SK-MEL-5 (cell line): ENCODE results near the gene MOSMO. TPM values are rescaled to one million over a fixed set of nuclear protein-coding genes. Genes with fewer than 3 reads are reported as not detected.
"Not testable (repeated sequence)": the region's sequence is repeated elsewhere in the genome, so short reads cannot be mapped to it uniquely, and the experiment has no call there.

Experiments
- DNase-seq: peaks from one replicate; pipeline ENCODE4 v3.0.0-alpha.2; 2016; ENCODE audit warnings: low read depth, low spot score
- in situ Hi-C: cut with HindIII; loops from 2 replicates; pipeline ENCODE4 v1.10.0; 2016; ENCODE audit warnings: low sequenced_read_pairs, high pct_unique_total_duplicates, low pct_unique_long_range_greater_than_20kb
- total RNA-seq: library from RNA; depleted of rRNA; stranded (reverse); fragments of >200 nt; shearing (Covaris generic); gene quantifications from 2 replicates; pipeline ENCODE4 v1.2.3, GENCODE V29; 2014; rRNA removed

The MOSMO gene
- total RNA-seq, 1 experiment from 2014 or later = 16.4 TPM

DNA sequence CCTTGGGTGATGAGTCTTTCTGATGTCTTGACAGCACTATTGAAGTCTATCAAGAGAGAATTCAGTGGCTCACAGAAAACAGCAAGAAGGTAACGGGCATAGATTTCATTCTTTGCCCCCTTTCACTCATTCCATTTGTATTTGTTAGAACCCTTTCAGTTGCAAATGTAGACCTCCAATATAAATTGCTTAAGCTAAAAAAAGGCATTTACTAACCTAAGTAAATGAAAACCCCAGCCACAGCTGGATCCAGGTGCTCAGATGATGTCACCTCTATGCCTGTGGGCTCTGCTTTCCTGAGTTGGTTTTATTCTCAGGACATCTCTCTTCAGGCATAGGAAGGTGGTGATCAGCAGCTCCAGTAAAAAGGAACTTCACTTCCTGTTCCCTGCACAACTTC is 95.5 kb downstream of the MOSMO start:
- no peak for DNase-seq
- in situ Hi-C loops = no loop called here

DNA sequence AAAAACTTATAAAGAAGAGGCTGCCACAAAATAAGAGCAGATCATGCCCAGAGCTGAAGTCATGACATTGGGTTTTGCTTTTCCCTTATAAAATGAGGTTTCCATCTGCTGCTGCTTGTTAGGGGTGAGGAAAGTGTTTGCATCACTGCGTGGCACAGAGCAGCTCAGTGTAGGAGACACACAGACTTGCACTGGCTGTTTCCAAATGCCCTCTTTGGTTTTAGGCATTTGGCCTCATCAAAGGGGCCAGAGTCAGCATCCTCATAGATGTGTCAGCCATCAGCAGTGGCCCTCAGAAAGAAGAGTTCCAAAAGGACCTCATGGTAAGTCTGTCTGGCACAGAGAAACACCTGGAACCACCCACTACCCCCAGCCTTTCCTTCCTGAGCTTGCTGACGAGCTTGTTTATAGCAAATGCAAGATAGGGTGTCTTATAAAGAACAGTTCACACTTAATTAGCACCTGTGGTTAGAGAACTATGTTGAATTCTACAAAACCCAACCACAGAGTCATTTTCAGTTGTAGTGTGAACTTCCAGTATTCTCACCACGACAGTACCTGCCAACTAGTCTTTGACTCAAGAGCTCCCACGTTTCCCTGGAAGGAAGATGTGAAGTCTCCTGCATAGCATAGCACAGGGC is 101.5 kb downstream of the MOSMO start:
- in situ Hi-C loops = no loop called here

GRCh38 chr16:22111629-22112028 is 103.7 kb downstream of the MOSMO start:
- DNase-seq, in situ Hi-C loops: not testable (repeated sequence)

More for the DNA sequence above, 101.5 kb downstream of the MOSMO start:
- DNase-seq = no peak

- DNase-seq = no peak
- in situ Hi-C loops = no loop called here
These were observed 108.3 kb downstream of the MOSMO start for GRCh38 chr16:22116095-22116700.

- no peak for DNase-seq
- in situ Hi-C loops = no loop called here
These were observed 109.7 kb downstream of the MOSMO start for GRCh38 chr16:22117609-22118008.

- in situ Hi-C loops = no loop called here
- no peak for DNase-seq
These were observed 112.5 kb downstream of the MOSMO start for GRCh38 chr16:22120440-22120839.

DNA sequence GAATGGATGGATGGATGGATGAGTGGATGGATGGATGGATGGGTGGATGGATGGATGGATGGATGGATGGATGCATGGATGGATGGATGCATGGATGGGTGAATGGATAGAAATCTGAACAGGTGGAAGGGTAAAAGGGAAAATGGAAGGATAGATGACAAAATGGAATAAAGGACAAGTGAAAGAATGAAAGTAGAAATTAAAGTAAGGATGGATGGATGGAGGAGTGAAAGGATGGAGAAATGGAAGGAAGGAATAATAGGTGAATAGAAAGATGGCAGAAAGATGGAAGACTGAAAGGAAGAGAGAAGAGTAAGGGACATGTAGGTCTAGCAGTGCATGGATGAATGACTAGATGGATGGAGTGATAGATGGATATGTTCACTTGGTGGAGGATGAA is 114.3 kb downstream of the MOSMO start:
- no peak for DNase-seq
- in situ Hi-C loops = no loop called here

DNA sequence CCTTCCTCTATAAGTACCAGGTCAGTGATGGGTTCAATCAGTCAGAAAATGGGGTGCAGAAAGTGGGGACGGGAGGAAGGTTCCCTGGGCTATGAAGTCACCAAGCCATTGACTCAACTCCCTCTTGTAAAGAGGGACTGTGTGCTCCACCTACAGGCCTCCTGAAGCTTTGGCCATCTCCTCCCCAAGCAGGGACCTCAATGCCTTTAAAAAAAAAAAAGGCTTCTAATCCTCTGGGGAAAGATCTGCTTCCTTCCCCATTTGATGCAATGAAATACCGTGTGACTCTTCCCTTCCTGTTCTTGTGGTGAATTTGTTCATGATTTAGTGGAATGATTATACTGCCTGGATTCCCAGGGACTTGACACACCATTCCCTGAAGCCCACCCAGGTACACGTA is 115.2 kb downstream of the MOSMO start:
- in situ Hi-C loops = no loop called here
- DNase-seq = peak; percentile 44

- in situ Hi-C loops = no loop called here
- peak; percentile 21 for DNase-seq
These were observed 116.0 kb downstream of the MOSMO start for GRCh38 chr16:22123759-22124490.

DNA sequence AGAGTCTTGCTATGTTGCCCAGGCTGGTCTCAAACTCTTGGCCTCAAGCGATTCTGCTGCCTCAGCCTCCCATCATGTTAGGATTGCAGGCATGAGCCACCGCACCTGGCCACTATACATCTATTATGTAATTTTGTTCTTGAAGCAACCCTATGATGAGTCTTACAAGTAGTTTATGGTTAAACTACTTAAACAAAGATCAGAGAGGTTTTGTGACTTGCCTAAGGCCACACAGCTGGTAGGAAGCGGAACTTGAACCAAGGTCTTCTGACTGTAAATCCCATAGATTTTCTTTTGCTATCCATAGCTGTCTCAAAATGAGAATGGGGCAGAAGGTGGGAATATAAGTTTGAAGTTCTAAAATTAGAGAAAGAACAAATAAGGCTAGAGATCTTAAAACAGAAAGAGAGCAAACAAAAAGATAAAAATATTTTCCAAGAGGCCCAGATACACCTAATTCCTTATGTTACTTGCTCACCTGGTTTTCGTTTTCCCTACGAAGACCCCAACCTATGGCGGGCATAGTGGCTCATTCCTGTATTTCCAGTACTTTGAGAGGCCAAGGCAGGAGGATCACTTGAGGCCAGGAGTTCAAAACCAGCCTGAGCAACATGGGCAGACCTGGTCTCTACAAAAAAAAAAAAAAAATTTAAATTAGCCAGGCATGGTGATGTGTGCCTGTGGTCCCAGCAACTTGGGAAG is 116.8 kb downstream of the MOSMO start:
- no peak for DNase-seq
- in situ Hi-C loops = no loop called here

DNA sequence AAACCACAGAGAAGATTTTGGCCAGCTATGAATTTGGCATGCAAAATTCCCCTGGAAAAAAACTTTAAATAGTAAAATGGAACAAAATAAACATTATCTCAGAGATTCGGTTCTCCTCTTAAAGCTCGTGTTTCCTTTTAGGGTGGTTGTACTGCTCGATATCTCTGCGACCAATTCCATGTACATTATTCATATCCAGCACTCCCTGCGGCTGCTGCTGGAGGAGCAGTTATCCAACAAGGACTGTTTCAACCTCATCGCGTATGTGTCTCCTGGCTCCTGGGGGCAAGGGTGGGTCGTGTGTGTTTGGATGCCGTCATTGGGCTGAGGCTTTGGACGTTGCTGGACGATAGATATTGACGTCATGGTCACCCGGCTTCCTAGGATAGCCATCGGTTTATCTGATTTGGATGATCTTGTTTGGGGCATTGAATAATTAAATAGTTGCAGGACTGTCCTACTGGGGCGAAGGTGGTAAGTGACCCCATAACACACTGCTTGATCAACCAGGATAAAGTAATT is 118.2 kb downstream of the MOSMO start:
- in situ Hi-C loops = no loop called here
- DNase-seq = no peak

DNA sequence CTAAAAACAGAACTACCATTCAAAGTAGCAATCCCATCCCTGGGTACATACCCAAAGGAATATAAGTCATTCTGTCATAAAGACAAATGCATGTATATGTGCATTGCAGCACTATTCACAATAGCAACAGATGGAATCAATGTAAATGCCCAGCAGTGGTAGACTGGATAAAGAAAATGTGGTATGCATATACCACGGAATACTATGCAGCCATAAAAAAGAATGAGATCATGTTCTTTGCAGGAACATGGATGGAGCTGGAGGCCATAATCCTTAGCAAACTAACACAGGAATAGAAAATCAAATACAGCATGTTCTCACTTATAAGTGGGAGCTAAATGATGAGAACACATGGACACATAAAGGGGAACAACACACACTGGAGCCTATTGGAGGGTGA is 120.6 kb downstream of the MOSMO start:
- DNase-seq, in situ Hi-C loops: not testable (repeated sequence)

DNA sequence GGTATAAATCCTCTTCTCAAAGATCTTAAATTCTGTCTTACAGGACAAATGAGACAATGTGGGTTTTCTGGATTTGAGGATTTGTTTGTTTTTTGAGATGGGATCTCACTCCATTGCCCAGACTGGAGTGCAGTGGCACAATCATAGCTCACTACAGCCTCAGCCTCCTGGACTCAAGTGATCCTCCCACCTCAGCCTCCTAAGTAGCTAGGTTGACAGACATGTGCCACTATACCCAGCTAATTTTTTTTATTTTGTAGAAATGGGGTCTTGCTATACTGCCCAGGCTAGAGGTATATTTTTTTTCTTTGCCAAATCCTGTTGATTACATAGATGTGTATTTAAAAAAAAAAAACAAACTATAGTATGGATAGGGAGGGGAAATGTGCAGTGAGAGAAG is 122.6 kb downstream of the MOSMO start:
- in situ Hi-C loops = no loop called here

DNA sequence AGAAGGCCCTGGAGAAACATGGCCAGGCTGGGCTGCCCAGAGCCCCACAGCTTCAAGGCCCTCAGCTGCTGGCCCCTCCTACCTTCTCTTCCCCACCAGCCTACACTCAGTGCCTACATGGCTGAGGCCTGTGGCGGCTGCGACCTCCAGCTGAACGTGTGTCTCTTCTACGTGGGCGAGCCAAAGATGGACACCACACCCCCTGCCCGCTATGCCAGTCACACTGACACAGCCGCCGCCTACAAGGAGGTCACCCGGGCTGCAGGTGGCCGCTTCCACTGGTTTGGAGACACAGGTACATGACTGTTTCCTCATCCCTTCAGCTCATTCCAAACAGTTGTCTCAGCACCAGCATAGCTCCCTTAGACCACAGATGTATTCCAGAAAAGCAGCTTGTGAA is 124.9 kb downstream of the MOSMO start:
- in situ Hi-C loops = no loop called here
- no peak for DNase-seq

More for the DNA sequence above, 122.6 kb downstream of the MOSMO start:
- DNase-seq = no peak

Other genes starting within 250 kb of the MOSMO start
- 11.6 and 21.6 TPM in 2 replicates for gene NPIPB4, start 150.4 kb upstream of the MOSMO start, total RNA-seq
- gene UQCRC2, start 54.8 kb upstream of the MOSMO start, total RNA-seq = 204 and 205 TPM in 2 replicates
- gene PDZD9, start 7.0 kb upstream of the MOSMO start, total RNA-seq = not detected in 2 replicates
- gene VWA3A, start 84.4 kb downstream of the MOSMO start, total RNA-seq = not detected in 2 replicates
- gene SDR42E2, start 154.4 kb downstream of the MOSMO start, total RNA-seq = not detected in 2 replicates
- gene EEF2K, start 198.2 kb downstream of the MOSMO start, total RNA-seq = 18.1 and 18.5 TPM in 2 replicates